Measurements from ENCODE around the gene PID1. TPM values are rescaled to one million over a fixed set of nuclear protein-coding genes. Genes with fewer than 3 reads are reported as not detected.

PID1 gene
- polyA plus RNA-seq, 3 donors: 61.8 to 117 (median 62.3) TPM

DNA sequence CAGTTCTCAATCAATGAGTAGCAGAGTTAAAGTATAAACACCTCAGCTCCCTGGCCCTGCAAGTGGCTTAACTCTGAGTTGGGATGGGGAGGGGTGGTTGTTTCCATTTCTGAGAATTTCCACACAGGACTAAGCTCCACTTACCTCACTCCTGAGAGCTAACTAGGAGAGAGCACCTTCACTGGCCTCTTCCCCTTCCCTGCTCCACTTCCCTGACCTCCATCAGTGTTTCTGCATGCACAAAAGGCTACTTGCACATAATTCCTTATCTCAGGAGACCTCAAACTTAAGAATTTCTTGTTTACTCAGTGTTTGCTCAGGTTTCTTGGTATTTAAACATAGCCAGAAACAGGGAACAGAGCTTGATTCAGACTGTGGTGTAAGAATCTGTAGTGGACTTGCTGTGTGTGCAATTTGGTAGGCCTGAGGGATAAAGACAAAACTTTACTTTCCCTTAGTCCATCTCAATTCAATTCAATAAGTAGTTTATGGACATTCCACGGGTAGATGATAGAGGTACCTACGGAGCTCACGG, 97.2 kb downstream of the PID1 start:
- Histone ChIP-seq H3K27ac (ENCODE audit: low read depth in 1 of 2, low read length in 2 of 2) (no peak overlapping the region), H2AFZ (ENCODE audit: insufficient read depth, low read depth, low read length, poor library complexity, severe bottlenecking) (no peak overlapping the region), H3K9me3 (replicated peaks in 1 of 2; ENCODE audit: control insufficient read depth in 1 of 2, insufficient read depth in 1 of 2, low read length in 2 of 2) (peaks cover 27 to 58% of the 10 kb centered on the region in 2 donors), H3K4me3 (replicated peaks in 1 of 3; ENCODE audit: low read depth in 2 of 3, low read length in 3 of 3) (no peak overlapping the region), H3K36me3 (replicated peaks in 1 of 2; ENCODE audit: control insufficient read depth in 1 of 2, insufficient read depth in 2 of 2, low read length in 2 of 2) (no peaks in the 10 kb centered on the region), H4K20me1 (ENCODE audit: insufficient read depth, low read length) (peaks cover 93% of the 10 kb centered on the region), H3K79me2 (ENCODE audit: insufficient read depth, low read length) (no peaks in the 10 kb centered on the region), H3K27me3 (ENCODE audit: control insufficient read depth in 2 of 2, insufficient read depth in 2 of 2, low read length in 2 of 2) (no peaks in the 10 kb centered on the region), H3K4me2 (replicated peaks; ENCODE audit: extremely low read depth, low read length, poor library complexity, severe bottlenecking) (no peak overlapping the region), H3K4me1 (ENCODE audit: control insufficient read depth in 1 of 2, insufficient read depth in 2 of 2, low read length in 2 of 2) (no peaks in the 10 kb centered on the region), H3K9ac (ENCODE audit: insufficient read depth, low read length, poor library complexity, severe bottlenecking) (no peak overlapping the region)
- WGBS (ENCODE audit: insufficient coverage): no CpG with 5 or more reads among the region's 3 CpGs
- Mint-ChIP-seq H3K27ac (peak overlapping the region in 1 of 7 donors; percentile 52), H3K4me1 (no peaks in the 10 kb centered on the region), H3K36me3 (no peaks in the 10 kb centered on the region), H3K4me3 (no peak overlapping the region), H3K9me3 (peaks cover 6 to 42% (median 37%) of the 10 kb centered on the region in 7 donors), H3K27me3 (ENCODE audit: low read depth in 3 of 3) (no peaks in the 10 kb centered on the region)
- TF ChIP-seq, protein P1, sequence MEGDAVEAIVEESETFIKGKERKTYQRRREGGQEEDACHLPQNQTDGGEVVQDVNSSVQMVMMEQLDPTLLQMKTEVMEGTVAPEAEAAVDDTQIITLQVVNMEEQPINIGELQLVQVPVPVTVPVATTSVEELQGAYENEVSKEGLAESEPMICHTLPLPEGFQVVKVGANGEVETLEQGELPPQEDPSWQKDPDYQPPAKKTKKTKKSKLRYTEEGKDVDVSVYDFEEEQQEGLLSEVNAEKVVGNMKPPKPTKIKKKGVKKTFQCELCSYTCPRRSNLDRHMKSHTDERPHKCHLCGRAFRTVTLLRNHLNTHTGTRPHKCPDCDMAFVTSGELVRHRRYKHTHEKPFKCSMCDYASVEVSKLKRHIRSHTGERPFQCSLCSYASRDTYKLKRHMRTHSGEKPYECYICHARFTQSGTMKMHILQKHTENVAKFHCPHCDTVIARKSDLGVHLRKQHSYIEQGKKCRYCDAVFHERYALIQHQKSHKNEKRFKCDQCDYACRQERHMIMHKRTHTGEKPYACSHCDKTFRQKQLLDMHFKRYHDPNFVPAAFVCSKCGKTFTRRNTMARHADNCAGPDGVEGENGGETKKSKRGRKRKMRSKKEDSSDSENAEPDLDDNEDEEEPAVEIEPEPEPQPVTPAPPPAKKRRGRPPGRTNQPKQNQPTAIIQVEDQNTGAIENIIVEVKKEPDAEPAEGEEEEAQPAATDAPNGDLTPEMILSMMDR (IDR thresholded peaks at IDR 0.05): no peak
- no peak for DNase-seq
- intact Hi-C loops (cut with micrococcal nuclease): no loop called here

- Histone ChIP-seq H3K9me3 (replicated peaks in 1 of 2; ENCODE audit: control insufficient read depth in 1 of 2, insufficient read depth in 1 of 2, low read length in 2 of 2) (peaks cover 21 to 42% of the 10 kb centered on the region in 2 donors), H3K4me3 (replicated peaks in 1 of 3; ENCODE audit: low read depth in 2 of 3, low read length in 3 of 3) (no peak overlapping the region), H3K27ac (ENCODE audit: low read depth in 1 of 2, low read length in 2 of 2) (no peak overlapping the region), H3K79me2 (ENCODE audit: insufficient read depth, low read length) (no peaks in the 10 kb centered on the region), H3K27me3 (ENCODE audit: control insufficient read depth in 2 of 2, insufficient read depth in 2 of 2, low read length in 2 of 2) (no peaks in the 10 kb centered on the region), H3K4me1 (ENCODE audit: control insufficient read depth in 1 of 2, insufficient read depth in 2 of 2, low read length in 2 of 2) (no peaks in the 10 kb centered on the region), H4K20me1 (ENCODE audit: insufficient read depth, low read length) (peaks cover 94% of the 10 kb centered on the region), H2AFZ (ENCODE audit: insufficient read depth, low read depth, low read length, poor library complexity, severe bottlenecking) (no peak overlapping the region), H3K36me3 (replicated peaks in 1 of 2; ENCODE audit: control insufficient read depth in 1 of 2, insufficient read depth in 2 of 2, low read length in 2 of 2) (no peaks in the 10 kb centered on the region), H3K4me2 (replicated peaks; ENCODE audit: extremely low read depth, low read length, poor library complexity, severe bottlenecking) (no peak overlapping the region), H3K9ac (ENCODE audit: insufficient read depth, low read length, poor library complexity, severe bottlenecking) (no peak overlapping the region)
- TF ChIP-seq, protein P1 (IDR thresholded peaks at IDR 0.05): no peak
- no peaks in the 10 kb centered on the region for H3K36me3 Mint-ChIP-seq
- H3K4me1 Mint-ChIP-seq: no peaks in the 10 kb centered on the region
- peaks cover 4 to 36% (median 29%) of the 10 kb centered on the region in 7 donors for H3K9me3 Mint-ChIP-seq
- intact Hi-C loops (cut with micrococcal nuclease): no loop called here
- no peak for DNase-seq
- H3K27me3 Mint-ChIP-seq (ENCODE audit: low read depth in 3 of 3): no peaks in the 10 kb centered on the region
- no peak overlapping the region for H3K4me3 Mint-ChIP-seq
- 90% methylated on average over 2 of the region's 3 CpGs for WGBS (ENCODE audit: insufficient coverage)
- peak overlapping the region in 1 of 7 donors; percentile 84 for H3K27ac Mint-ChIP-seq
These were observed 100.2 kb downstream of the PID1 start for GRCh38 chr2:229170916-229171315.
